Measurements from ENCODE around the gene SPG7.

Gene SPG7

GRCh38 chr16:89522287-89522686, 14.1 kb downstream of the SPG7 start:
- DNase-seq, result no peak

- no peak for DNase-seq
Measured at GRCh38 chr16:89523680-89524344, 15.6 kb downstream of the SPG7 start.

GRCh38 chr16:89525146-89525913, 17.1 kb downstream of the SPG7 start:
- no peak for DNase-seq

- no peak for DNase-seq
Measured at GRCh38 chr16:89529097-89529496, 20.9 kb downstream of the SPG7 start.

GRCh38 chr16:89530401-89531381, 22.5 kb downstream of the SPG7 start:
- DNase-seq, result no peak

- no peak for DNase-seq
Measured at GRCh38 chr16:89531821-89532526, 23.8 kb downstream of the SPG7 start.

- no peak for DNase-seq
Measured at GRCh38 chr16:89534252-89534756, 26.1 kb downstream of the SPG7 start.

- DNase-seq, result no peak
Measured at GRCh38 chr16:89536371-89536770, 28.2 kb downstream of the SPG7 start.

GRCh38 chr16:89536886-89537548, 28.8 kb downstream of the SPG7 start:
- DNase-seq, result no peak

- no peak for DNase-seq
Measured at GRCh38 chr16:89537549-89537925, 29.3 kb downstream of the SPG7 start.

GRCh38 chr16:89538286-89538685, 30.1 kb downstream of the SPG7 start:
- no peak for DNase-seq

- no peak for DNase-seq
Measured at GRCh38 chr16:89540557-89540956, 32.4 kb downstream of the SPG7 start.

GRCh38 chr16:89541792-89542191, 33.6 kb downstream of the SPG7 start:
- no peak for DNase-seq

GRCh38 chr16:89544113-89544512, 35.9 kb downstream of the SPG7 start:
- DNase-seq, result no peak

- DNase-seq, result no peak
Measured at GRCh38 chr16:89544713-89545043, 36.5 kb downstream of the SPG7 start.

GRCh38 chr16:89545044-89545830, 37.0 kb downstream of the SPG7 start:
- no peak for DNase-seq

GRCh38 chr16:89545831-89546574, 37.8 kb downstream of the SPG7 start:
- no peak for DNase-seq

GRCh38 chr16:89546781-89547180, 38.6 kb downstream of the SPG7 start:
- DNase-seq, result no peak

GRCh38 chr16:89547291-89547690, 39.1 kb downstream of the SPG7 start:
- no peak for DNase-seq

- DNase-seq, result no peak
Measured at GRCh38 chr16:89547860-89548259, 39.7 kb downstream of the SPG7 start.

All from NCI-H1694 treated with DMSO at 0.1 percent for 48 hours (cell line).